ENCODE measurements around the gene FASTKD1. TPM values are rescaled to one million over a fixed set of nuclear protein-coding genes. Genes with fewer than 3 reads are reported as not detected.

Gene FASTKD1
- total RNA-seq, 4 donors from 2014 or later = 33.8 to 78.8 (median 58.1) TPM

DNA sequence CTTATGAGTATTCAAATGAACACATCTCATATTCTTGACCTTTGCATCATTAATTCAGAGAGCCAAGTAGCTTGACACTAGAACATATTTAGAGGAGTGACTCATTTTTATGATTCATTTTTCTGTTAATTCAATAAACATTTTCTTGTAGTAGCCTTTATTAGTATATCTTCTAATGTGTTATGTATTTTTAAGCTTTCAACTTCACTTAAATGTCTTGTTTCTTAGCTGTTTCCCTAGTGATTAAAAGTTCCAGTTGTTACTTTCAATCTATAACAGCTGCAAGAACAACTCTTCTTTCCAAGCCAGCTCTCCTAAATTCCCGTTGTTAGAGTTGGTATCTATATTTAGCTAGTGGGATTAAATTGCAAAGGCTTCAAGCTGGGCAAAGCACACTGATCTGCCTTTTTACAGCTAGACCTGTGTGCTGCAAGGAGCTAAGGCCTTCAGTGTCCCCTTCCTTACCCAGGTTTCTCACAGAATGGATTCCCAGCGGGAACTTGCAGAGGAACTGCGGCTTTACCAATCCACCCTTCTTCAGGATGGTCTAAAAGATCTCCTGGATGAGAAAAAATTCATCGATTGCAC, 64.3 kb downstream of the FASTKD1 start, which contains the start of gene KLHL41:
Gene KLHL41, plus strand, starts transcription at position 405 of the 588 bp plus-strand sequence. Its CDS starts 77 bp downstream, at position 482.
- Histone ChIP-seq H3K4me1 (no peaks in the 10 kb centered on the region), H3K27ac (no peak within 1 kb of the TSS), H3K9me3 (no peaks in the 10 kb centered on the region), H3K27me3 (no peaks in the 10 kb centered on the region), H3K36me3 (no peaks in the 10 kb centered on the region), H3K4me3 (no peak within 1 kb of the TSS)
- DNase-seq = no peak
- no peak for TF ChIP-seq POLR2A (IDR thresholded peaks at IDR 0.05)
- TF ChIP-seq, protein P1, sequence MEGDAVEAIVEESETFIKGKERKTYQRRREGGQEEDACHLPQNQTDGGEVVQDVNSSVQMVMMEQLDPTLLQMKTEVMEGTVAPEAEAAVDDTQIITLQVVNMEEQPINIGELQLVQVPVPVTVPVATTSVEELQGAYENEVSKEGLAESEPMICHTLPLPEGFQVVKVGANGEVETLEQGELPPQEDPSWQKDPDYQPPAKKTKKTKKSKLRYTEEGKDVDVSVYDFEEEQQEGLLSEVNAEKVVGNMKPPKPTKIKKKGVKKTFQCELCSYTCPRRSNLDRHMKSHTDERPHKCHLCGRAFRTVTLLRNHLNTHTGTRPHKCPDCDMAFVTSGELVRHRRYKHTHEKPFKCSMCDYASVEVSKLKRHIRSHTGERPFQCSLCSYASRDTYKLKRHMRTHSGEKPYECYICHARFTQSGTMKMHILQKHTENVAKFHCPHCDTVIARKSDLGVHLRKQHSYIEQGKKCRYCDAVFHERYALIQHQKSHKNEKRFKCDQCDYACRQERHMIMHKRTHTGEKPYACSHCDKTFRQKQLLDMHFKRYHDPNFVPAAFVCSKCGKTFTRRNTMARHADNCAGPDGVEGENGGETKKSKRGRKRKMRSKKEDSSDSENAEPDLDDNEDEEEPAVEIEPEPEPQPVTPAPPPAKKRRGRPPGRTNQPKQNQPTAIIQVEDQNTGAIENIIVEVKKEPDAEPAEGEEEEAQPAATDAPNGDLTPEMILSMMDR (IDR thresholded peaks at IDR 0.05) = no peak

DNA sequence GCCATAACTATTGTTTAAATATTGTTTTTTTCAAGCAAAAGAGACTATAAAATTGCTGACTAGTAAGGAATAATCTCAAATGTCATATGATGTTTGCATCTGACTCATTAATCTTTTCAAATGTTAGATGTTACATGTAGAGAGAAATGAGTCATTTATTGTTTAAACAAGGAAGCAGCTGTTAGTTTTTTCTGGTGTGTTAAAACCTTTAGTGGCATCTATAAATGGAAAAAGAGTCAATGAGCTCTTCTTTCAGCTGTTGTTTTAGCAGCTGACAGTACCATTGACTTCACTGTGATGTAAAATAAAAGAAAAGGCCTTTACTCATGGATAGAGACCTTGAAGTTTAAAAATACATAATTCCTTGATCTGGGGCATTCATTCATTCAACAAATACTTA, 66.0 kb downstream of the FASTKD1 start:
- DNase-seq = no peak
- Histone ChIP-seq H3K4me3 (no peak overlapping the region), H3K27ac (no peak overlapping the region), H3K36me3 (no peaks in the 10 kb centered on the region), H3K4me1 (no peaks in the 10 kb centered on the region), H3K9me3 (no peaks in the 10 kb centered on the region), H3K27me3 (no peaks in the 10 kb centered on the region)
- TF ChIP-seq, protein P1 (IDR thresholded peaks at IDR 0.05) = no peak
- TF ChIP-seq POLR2A (IDR thresholded peaks at IDR 0.05) = no peak

DNA sequence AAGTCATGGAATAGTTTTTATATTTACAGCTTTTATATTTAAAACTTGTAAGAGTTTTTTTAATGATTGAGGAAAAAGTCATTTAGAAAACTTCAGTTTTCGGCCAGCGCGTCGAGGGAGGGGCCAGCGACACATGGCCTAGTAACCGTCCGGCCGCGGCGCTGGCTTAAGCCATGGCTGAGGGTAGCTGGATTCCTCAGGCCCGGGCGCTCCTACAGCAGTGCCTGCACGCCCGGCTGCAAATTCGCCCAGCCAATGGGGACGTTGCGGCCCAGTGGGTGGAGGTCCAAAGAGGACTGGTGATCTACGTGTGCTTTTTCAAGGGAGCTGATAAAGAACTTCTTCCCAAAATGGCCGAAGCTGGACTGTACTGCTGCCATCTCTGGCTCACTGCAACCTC, 69.0 kb downstream of the FASTKD1 start:
- peaks cover 0 to 4% (median 0%) of the 10 kb centered on the region in 3 donors for H3K36me3 ChIP-seq
- TF ChIP-seq, protein P1 (IDR thresholded peaks at IDR 0.05) = no peak
- no peak for TF ChIP-seq POLR2A (IDR thresholded peaks at IDR 0.05)
- no peaks in the 10 kb centered on the region for H3K27me3 ChIP-seq
- no peaks in the 10 kb centered on the region for H3K4me1 ChIP-seq
- DNase-seq = no peak
- no peak overlapping the region for H3K4me3 ChIP-seq
- H3K9me3 ChIP-seq = no peaks in the 10 kb centered on the region
- H3K27ac ChIP-seq = no peak overlapping the region

DNA sequence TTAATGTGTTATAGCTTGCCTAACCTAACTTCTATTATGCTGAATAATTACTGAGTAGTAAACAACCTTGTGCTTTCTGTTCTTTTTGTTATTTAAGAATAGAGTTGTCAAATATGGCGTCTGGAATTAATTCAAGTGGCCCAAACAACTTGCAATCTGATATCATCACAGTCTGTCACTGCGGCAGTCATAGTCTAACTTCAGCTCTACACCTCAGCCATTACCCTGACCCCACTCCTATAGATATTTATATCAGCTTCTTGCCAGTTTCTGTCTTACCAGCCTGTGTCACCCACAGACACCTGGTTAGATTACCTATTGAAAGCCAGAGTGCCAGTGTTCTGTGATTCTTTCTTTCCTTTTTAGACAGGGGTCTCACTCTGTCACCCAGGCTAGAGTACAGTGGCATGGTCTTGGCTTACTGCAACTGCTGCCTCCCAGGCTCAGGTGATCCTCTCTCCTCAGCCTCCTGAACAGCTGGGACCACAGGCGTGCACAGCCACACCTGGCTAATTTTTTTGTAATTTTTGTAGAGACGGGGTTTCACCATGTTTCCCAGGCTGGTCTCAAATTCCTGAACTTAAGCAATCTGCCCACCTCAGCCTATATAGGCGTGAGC, 78.2 kb downstream of the FASTKD1 start:
- H3K27ac ChIP-seq = no peak overlapping the region
- TF ChIP-seq POLR2A (IDR thresholded peaks at IDR 0.05) = no peak
- TF ChIP-seq, protein P1 (IDR thresholded peaks at IDR 0.05) = no peak
- no peaks in the 10 kb centered on the region for H3K36me3 ChIP-seq
- DNase-seq = no peak
- no peaks in the 10 kb centered on the region for H3K4me1 ChIP-seq
- H3K27me3 ChIP-seq = no peaks in the 10 kb centered on the region
- no peak overlapping the region for H3K4me3 ChIP-seq
- H3K9me3 ChIP-seq = no peaks in the 10 kb centered on the region

DNA sequence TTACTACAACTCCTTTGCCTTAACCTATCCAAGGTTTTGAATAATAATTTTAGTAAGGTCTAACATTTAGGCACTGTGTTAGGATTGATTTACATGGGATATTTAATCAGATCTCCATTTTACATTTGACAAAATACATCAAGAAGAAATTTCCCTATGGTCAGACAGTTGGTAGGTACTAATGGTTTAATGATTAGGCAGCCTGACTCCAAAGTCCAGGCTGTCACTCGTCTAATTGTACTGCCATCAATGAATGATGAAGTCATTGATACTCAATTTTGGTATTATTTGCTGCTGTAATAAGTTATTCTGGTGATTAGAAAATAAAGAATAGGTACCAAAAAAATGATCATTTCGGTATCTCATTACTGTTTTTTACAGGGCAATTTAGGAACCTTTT, 80.3 kb downstream of the FASTKD1 start:
- Histone ChIP-seq H3K4me3 (no peak overlapping the region), H3K36me3 (no peaks in the 10 kb centered on the region), H3K9me3 (no peaks in the 10 kb centered on the region), H3K27me3 (no peaks in the 10 kb centered on the region), H3K4me1 (no peaks in the 10 kb centered on the region), H3K27ac (no peak overlapping the region)
- no peak for TF ChIP-seq POLR2A (IDR thresholded peaks at IDR 0.05)
- TF ChIP-seq, protein P1 (IDR thresholded peaks at IDR 0.05) = no peak
- no peak for DNase-seq

Measured in Peyer's patch (tissue), 4 donors.